ENCODE results near the gene VASH1. TPM values are rescaled to one million over a fixed set of nuclear protein-coding genes. Genes with fewer than 3 reads are reported as not detected.

Gene VASH1
- total and polyA plus RNA-seq, 2 donors (not counting 1 experiment from before 2014, with no cell fraction given) = 2.5 to 4.5 TPM

- Histone ChIP-seq H3K4me1 (ENCODE audit: control insufficient read depth, extremely low read depth, insufficient read depth, low read length) (peaks cover 15% of the 10 kb centered on the region), H3K27ac (ENCODE audit: insufficient read depth, low read length) (no peak overlapping the region), H3K4me2 (ENCODE audit: extremely low read depth, insufficient read depth, low read length) (no peak overlapping the region), H3K79me2 (ENCODE audit: control insufficient read depth, insufficient read depth, low read length) (no peaks in the 10 kb centered on the region), H4K20me1 (ENCODE audit: control insufficient read depth, extremely low read depth, insufficient read depth, low read length) (no peaks in the 10 kb centered on the region), H2AFZ (ENCODE audit: low read length) (no peak overlapping the region), H3K36me3 (ENCODE audit: control insufficient read depth, insufficient read depth, low read length) (no peaks in the 10 kb centered on the region), H3K9ac (ENCODE audit: insufficient read depth, low read length) (no peak overlapping the region), H3K9me3 (ENCODE audit: control insufficient read depth, insufficient read depth, low read depth, low read length) (no peaks in the 10 kb centered on the region), H3K27me3 (ENCODE audit: control insufficient read depth, insufficient read depth, low read length) (no peaks in the 10 kb centered on the region), H3K4me3 (replicated peaks in 1 of 4; ENCODE audit: control extremely low read depth in 1 of 4, insufficient read depth in 1 of 4, low read depth in 3 of 4, low read length in 4 of 4) (no peak overlapping the region)
- TF ChIP-seq EZH2 (IDR thresholded peaks at IDR 0.05; ENCODE audit: low read length, missing control alignments) (no peak), CTCF (conservative IDR thresholded peaks at IDR 0.05 in 1 of 2, IDR thresholded peaks at IDR 0.05 in 1 of 2; ENCODE audit: low read depth in 1 of 2, low read length in 2 of 2) (no peak)
- no peak for DNase-seq (ENCODE audit: low read depth in 2 of 2)
Measured at GRCh38 chr14:76769636-76770292, 8.5 kb downstream of the VASH1 start.

- Histone ChIP-seq H3K4me2 (ENCODE audit: extremely low read depth, insufficient read depth, low read length) (no peak overlapping the region), H3K79me2 (ENCODE audit: control insufficient read depth, insufficient read depth, low read length) (no peaks in the 10 kb centered on the region), H3K9ac (ENCODE audit: insufficient read depth, low read length) (no peak overlapping the region), H2AFZ (ENCODE audit: low read length) (no peak overlapping the region), H3K9me3 (ENCODE audit: control insufficient read depth, insufficient read depth, low read depth, low read length) (no peaks in the 10 kb centered on the region), H3K27me3 (ENCODE audit: control insufficient read depth, insufficient read depth, low read length) (no peaks in the 10 kb centered on the region), H3K36me3 (ENCODE audit: control insufficient read depth, insufficient read depth, low read length) (no peaks in the 10 kb centered on the region), H3K4me3 (replicated peaks in 1 of 4; ENCODE audit: control extremely low read depth in 1 of 4, insufficient read depth in 1 of 4, low read depth in 3 of 4, low read length in 4 of 4) (no peak overlapping the region), H4K20me1 (ENCODE audit: control insufficient read depth, extremely low read depth, insufficient read depth, low read length) (no peaks in the 10 kb centered on the region), H3K27ac (ENCODE audit: insufficient read depth, low read length) (no peak overlapping the region), H3K4me1 (ENCODE audit: control insufficient read depth, extremely low read depth, insufficient read depth, low read length) (peaks cover 15% of the 10 kb centered on the region)
- no peak for DNase-seq (ENCODE audit: low read depth in 2 of 2)
- TF ChIP-seq CTCF (conservative IDR thresholded peaks at IDR 0.05 in 1 of 2, IDR thresholded peaks at IDR 0.05 in 1 of 2; ENCODE audit: low read depth in 1 of 2, low read length in 2 of 2) = no peak
- TF ChIP-seq EZH2 (IDR thresholded peaks at IDR 0.05; ENCODE audit: low read length, missing control alignments) = no peak
Measured at GRCh38 chr14:76770521-76771436, 9.5 kb downstream of the VASH1 start.

GRCh38 chr14:76771437-76771980 lies 10.2 kb downstream of the VASH1 start:
- H3K27ac ChIP-seq (ENCODE audit: insufficient read depth, low read length) = no peak overlapping the region
- H3K9ac ChIP-seq (ENCODE audit: insufficient read depth, low read length) = no peak overlapping the region
- H3K4me3 ChIP-seq (replicated peaks in 1 of 4; ENCODE audit: control extremely low read depth in 1 of 4, insufficient read depth in 1 of 4, low read depth in 3 of 4, low read length in 4 of 4) = no peak overlapping the region
- no peaks in the 10 kb centered on the region for H3K27me3 ChIP-seq (ENCODE audit: control insufficient read depth, insufficient read depth, low read length)
- no peaks in the 10 kb centered on the region for H3K9me3 ChIP-seq (ENCODE audit: control insufficient read depth, insufficient read depth, low read depth, low read length)
- no peak for DNase-seq (ENCODE audit: low read depth in 2 of 2)
- no peak overlapping the region for H3K4me2 ChIP-seq (ENCODE audit: extremely low read depth, insufficient read depth, low read length)
- no peak for TF ChIP-seq CTCF (conservative IDR thresholded peaks at IDR 0.05 in 1 of 2, IDR thresholded peaks at IDR 0.05 in 1 of 2; ENCODE audit: low read depth in 1 of 2, low read length in 2 of 2)
- TF ChIP-seq EZH2 (IDR thresholded peaks at IDR 0.05; ENCODE audit: low read length, missing control alignments) = no peak
- no peaks in the 10 kb centered on the region for H3K79me2 ChIP-seq (ENCODE audit: control insufficient read depth, insufficient read depth, low read length)
- no peaks in the 10 kb centered on the region for H4K20me1 ChIP-seq (ENCODE audit: control insufficient read depth, extremely low read depth, insufficient read depth, low read length)
- no peaks in the 10 kb centered on the region for H3K36me3 ChIP-seq (ENCODE audit: control insufficient read depth, insufficient read depth, low read length)
- no peak overlapping the region for H2AFZ ChIP-seq (ENCODE audit: low read length)
- H3K4me1 ChIP-seq (ENCODE audit: control insufficient read depth, extremely low read depth, insufficient read depth, low read length) = peaks cover 15% of the 10 kb centered on the region
